K562 (cell line): ENCODE data around the gene KMT2A. TPM values are rescaled to one million over a fixed set of nuclear protein-coding genes. Genes with fewer than 3 reads are reported as not detected.

Experiments
- ATAC-seq: fragments of 200-7000 bp; cut with Tn5 transposase; 3 replicates; pipeline ENCODE4 v1.9.1; 2020; ENCODE audit warnings: moderate library complexity
- BruUV-seq: library from RNA; stranded (reverse); fragments of 400-500 nt; replicated peaks from 2 replicates; lab custom pipeline; 2021; lab: Mats Ljungman, UMichigan
- CTCF ChIA-PET: fragments of 300-600 bp; formaldehyde crosslinking; extraction: SDS; loops from one replicate; lab custom pipeline; 2021; ENCODE audit warnings: low intra/inter-chr PET ratio; lab: Yijun Ruan, JAX
- POLR2A ChIA-PET: fragments of 300-600, 350-650 bp; sonication (Branson Sonifier 250); formaldehyde crosslinking; extraction: SDS; loops from one replicate; lab custom pipeline; 2021; ENCODE audit warnings: antibody characterized with exemption, inconsistent platforms; lab: Yijun Ruan, JAX
- DNase-seq, 4 experiments: peaks; one replicate each; pipeline versions ENCODE4 v3.0.0 to v3.0.0-alpha.2; 2011 to 2018; ENCODE audit warnings: low spot score in 3 of 4, mixed read lengths in 3 of 4; ENCODE audit errors: extremely low read depth in 1 of 4
- FAIRE-seq: peaks from 2 replicates; lab custom pipeline; 2011; peaks lifted over from hg19 to GRCh38; lab: Jason Lieb, UNC
- H2AFZ ChIP-seq: 2 replicates; pipeline ENCODE4 v1.6.0; 2011; ENCODE audit warnings: low read depth, low read length, control low read depth, inconsistent platforms
- H3K27ac ChIP-seq: fragments of 200-600 bp; 3 replicates; pipeline ENCODE4 v1.8.0; 2011; ENCODE audit warnings: low read depth, mild to moderate bottlenecking, control low read depth, inconsistent platforms, low read length, moderate library complexity, mixed read lengths; ENCODE audit errors: extremely low read depth
- H3K27me3 ChIP-seq, 2 experiments: fragments of 300-600 bp in 1 of 2; 2 replicates in 1 of 2; 3 replicates in 1 of 2; pipeline versions ENCODE4 v1.6.0 to v1.8.0; 2011; ENCODE audit warnings: inconsistent platforms in 2 of 2, low read length in 2 of 2, mild to moderate bottlenecking in 1 of 2, mixed read lengths in 1 of 2, moderate library complexity in 1 of 2; ENCODE audit not compliant: control insufficient read depth in 2 of 2, insufficient read depth in 2 of 2
- H3K36me3 ChIP-seq: fragments of 300-600 bp; 3 replicates; pipeline ENCODE4 v1.8.0; 2011; ENCODE audit warnings: mild to moderate bottlenecking, low read length, inconsistent platforms; ENCODE audit not compliant: control insufficient read depth, insufficient read depth
- H3K4me1 ChIP-seq, 2 experiments: fragments of 200-600 bp in 1 of 2; replicated peaks in 1 of 2; 2 replicates in 1 of 2; 3 replicates in 1 of 2; pipeline versions ENCODE4 v1.5.1 to v1.8.0; 2011; ENCODE audit warnings: inconsistent platforms in 2 of 2, low read length in 2 of 2, mild to moderate bottlenecking in 1 of 2, mixed read lengths in 1 of 2, moderate library complexity in 1 of 2; ENCODE audit not compliant: control insufficient read depth in 2 of 2, insufficient read depth in 2 of 2
- H3K4me2 ChIP-seq: 2 replicates; pipeline ENCODE4 v1.6.1; 2011; ENCODE audit warnings: low read length, control low read depth, inconsistent platforms, mixed read lengths; ENCODE audit not compliant: insufficient read depth
- H3K4me3 ChIP-seq: fragments of 200-600 bp; sonication (generic), shearing (Covaris generic); 2 replicates; pipeline ENCODE4 v1.5.1; 2016; ENCODE audit warnings: control low read depth, inconsistent platforms
- H3K79me2 ChIP-seq: fragments of 200-600 bp; 3 replicates; pipeline ENCODE4 v1.8.0; 2011; ENCODE audit warnings: low read length, inconsistent platforms; ENCODE audit not compliant: control insufficient read depth, insufficient read depth
- H3K9ac ChIP-seq, 2 experiments: 2 replicates each; pipeline versions ENCODE4 v1.6.0 to v1.6.1; 2011; ENCODE audit warnings: low read depth in 2 of 2, low read length in 2 of 2, control low read depth in 1 of 2, inconsistent platforms in 1 of 2, mild to moderate bottlenecking in 1 of 2, mixed read lengths in 1 of 2; ENCODE audit not compliant: insufficient read depth in 1 of 2
- H3K9me1 ChIP-seq: one replicate; pipeline ENCODE4 v1.6.0; 2011; ENCODE audit warnings: inconsistent platforms, mild to moderate bottlenecking, low read length, moderate library complexity; ENCODE audit not compliant: control insufficient read depth, insufficient read depth
- H3K9me3 ChIP-seq: replicated peaks from 2 replicates; pipeline ENCODE4 v1.5.1; 2011; ENCODE audit warnings: low read depth, low read length, inconsistent platforms; ENCODE audit not compliant: control insufficient read depth, insufficient read depth
- H4K20me1 ChIP-seq: replicated peaks from 2 replicates; pipeline ENCODE4 v1.6.1; 2011; ENCODE audit warnings: low read length, inconsistent platforms, mixed read lengths; ENCODE audit not compliant: control insufficient read depth, insufficient read depth
- CEBPG ChIP-seq, 3 experiments: fragments of 200-800 bp in 1 of 3; sonication (Bioruptor generic) in 1 of 3; sonication (generic) in 1 of 3; formaldehyde crosslinking in 1 of 3; IDR thresholded peaks in 2 of 3; conservative IDR thresholded peaks in 1 of 3; 2 replicates each; pipeline versions ENCODE4 v1.6.1 to v1.8.0; 2016 to 2022; ENCODE audit warnings: missing compliant biosample characterization in 2 of 3, missing genetic modification characterization in 2 of 3, mild to moderate bottlenecking in 1 of 3, missing genetic modification reagents in 1 of 3
- WGBS: fragments of 100-300 bp; shearing (Covaris generic); methylation state at CpG from one replicate; pipeline ENCODE4 v1.1.6; 2016; ENCODE audit warnings: low coverage, mixed read lengths; ENCODE audit not compliant: insufficient coverage; ENCODE audit errors: missing lambda C conversion rate; 5-methylcytosine and 5-hydroxymethylcytosine counted together
- in situ Hi-C: fragments of 300-500 bp; cut with MboI; formaldehyde crosslinking; loops from 4 replicates; pipeline ENCODE4 v1.15.0; 2018; ENCODE audit warnings: inconsistent platforms, mixed read lengths
- intact Hi-C: fragments of 100-400 bp; cut with micrococcal nuclease; formaldehyde crosslinking; loops from 2 replicates; pipeline ENCODE4 v1.14.2; 2022
- polyA plus RNA-seq, 8 experiments: library from polyadenylated mRNA; depleted of rRNA in 4 of 8; stranded (reverse) in 5 of 8; unstranded in 3 of 8; fragments of >200 nt; fragmentation: Nextera tagmentation in 2 of 8; fragmentation: Illumina TruSeq in 1 of 8; extraction: Ambion mirVana in 2 of 8; extraction: Trizol in 1 of 8; gene quantifications; 2 replicates each; pipeline versions ENCODE4 v1.2.1 to v1.2.3, GENCODE V29; 2011 to 2014; ENCODE audit warnings: inconsistent platforms in 1 of 8, missing spikeins in 1 of 8
- total RNA-seq, 7 experiments: library from RNA; depleted of rRNA in 6 of 7; stranded (reverse); fragments of >200 nt in 6 of 7; fragmentation: Illumina TruSeq in 2 of 7; extraction: Trizol in 2 of 7; gene quantifications; 2 replicates each; pipeline versions ENCODE4 v1.2.1 to v1.2.3, GENCODE V29; 2011 to 2021; ENCODE audit warnings: low replicate concordance in 1 of 7
- TF ChIP-seq, protein P1 (sequence below), 2 experiments: fragments of 450-650 bp in 1 of 2; sonication (generic) in 1 of 2; formaldehyde crosslinking in 1 of 2; IDR thresholded peaks in 1 of 2; conservative IDR thresholded peaks in 1 of 2; 2 replicates each; pipeline versions ENCODE4 v1.6.1 to v1.8.1; 2016 to 2023; ENCODE audit warnings: mild to moderate bottlenecking in 2 of 2, moderate library complexity in 2 of 2, inconsistent platforms in 1 of 2, missing genetic modification reagents in 1 of 2
- TF ChIP-seq, protein P2 (sequence below): fragments of 250-450 bp; sonication (Bioruptor Pico); IDR thresholded peaks from 2 replicates; pipeline ENCODE4 v1.8.0; 2021; ENCODE audit warnings: borderline replicate concordance, mild to moderate bottlenecking, moderate library complexity; ENCODE audit not compliant: poor library complexity, severe bottlenecking

KMT2A gene
- total and polyA plus RNA-seq, 9 of the 15 experiments (the other 6 are each of a cell fraction or from before 2014, with no cell fraction given) = 9.6 to 59.9 (median 32.6) TPM

DNA sequence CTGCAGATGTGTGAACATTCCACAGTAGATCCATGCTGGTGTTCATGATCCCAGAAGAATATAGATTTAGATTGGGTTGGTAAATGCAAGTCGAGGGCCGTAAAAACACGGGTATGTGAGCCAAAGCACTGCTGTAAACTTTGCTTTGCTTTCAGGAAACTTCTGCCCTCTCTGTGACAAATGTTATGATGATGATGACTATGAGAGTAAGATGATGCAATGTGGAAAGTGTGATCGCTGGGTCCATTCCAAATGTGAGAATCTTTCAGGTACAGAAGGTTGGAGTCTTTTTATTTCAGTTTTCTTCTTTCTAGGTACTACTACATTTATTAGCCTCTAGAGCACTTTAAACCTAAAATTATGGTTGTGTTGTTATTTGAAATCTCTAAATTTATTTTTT is 54.7 kb downstream of the KMT2A start:
- no peaks in the 10 kb centered on the region for H3K9me3 ChIP-seq
- ATAC-seq = no peak
- H3K4me2 ChIP-seq = no peak overlapping the region
- TF ChIP-seq, protein P1, sequence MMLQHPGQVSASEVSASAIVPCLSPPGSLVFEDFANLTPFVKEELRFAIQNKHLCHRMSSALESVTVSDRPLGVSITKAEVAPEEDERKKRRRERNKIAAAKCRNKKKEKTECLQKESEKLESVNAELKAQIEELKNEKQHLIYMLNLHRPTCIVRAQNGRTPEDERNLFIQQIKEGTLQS (IDR thresholded peaks at IDR 0.05) = peak; percentile 43; the same call in 1 of the 2 replicates
- TF ChIP-seq, protein P1 (CRISPR knock-in tag; conservative IDR thresholded peaks at IDR 0.05) = no peak
- TF ChIP-seq CEBPG (CRISPR knock-in tag; IDR thresholded peaks at IDR 0.05) = 0 out of 2 replicates have a peak, but pooled peaks have one; percentile 29
- TF ChIP-seq CEBPG (tag; conservative IDR thresholded peaks at IDR 0.05 in 1 of 2, IDR thresholded peaks at IDR 0.05 in 1 of 2) = 0 out of 4 replicates have a peak, but pooled peaks of 1 of the 2 experiments have one; percentile 24
- TF ChIP-seq, protein P2, sequence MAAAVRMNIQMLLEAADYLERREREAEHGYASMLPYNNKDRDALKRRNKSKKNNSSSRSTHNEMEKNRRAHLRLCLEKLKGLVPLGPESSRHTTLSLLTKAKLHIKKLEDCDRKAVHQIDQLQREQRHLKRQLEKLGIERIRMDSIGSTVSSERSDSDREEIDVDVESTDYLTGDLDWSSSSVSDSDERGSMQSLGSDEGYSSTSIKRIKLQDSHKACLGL = no peak
- no peak for FAIRE-seq
- 93% methylated on average over 4 of the region's 4 CpGs for WGBS
- H3K9me1 ChIP-seq = no peaks in the 10 kb centered on the region
- H3K4me3 ChIP-seq = no peak overlapping the region
- ChIA-PET CTCF (interaction anchor here (0.6 kb wide), 1 partner anchor 217 kb away, joined by 3 read pairs; no protein-coding TSS in a partner anchor), POLR2A (no interaction called here)
- H2AFZ ChIP-seq = no peak overlapping the region
- intact Hi-C loops = no loop called here
- H3K79me2 ChIP-seq = no peaks in the 10 kb centered on the region
- H4K20me1 ChIP-seq = no peaks in the 10 kb centered on the region
- no peak for DNase-seq
- no peak overlapping the region for H3K27ac ChIP-seq
- no peak overlapping the region for H3K9ac ChIP-seq
- no peaks in the 10 kb centered on the region for H3K4me1 ChIP-seq
- in situ Hi-C loops = loop anchor here (5.0 kb wide), 1 partner anchor 294 kb away; no protein-coding TSS in a partner anchor
- no TSS peak for BruUV-seq
- no peaks in the 10 kb centered on the region for H3K27me3 ChIP-seq
- H3K36me3 ChIP-seq = peaks cover 87% of the 10 kb centered on the region
